HG03039 (cell line): ENCODE results near the gene P3H2.

Experiments used
- ATAC-seq: cut with Tn5 transposase; IDR thresholded peaks from one replicate; pipeline ENCODE4 v1.9.1; 2021; ENCODE audit warnings: mild to moderate bottlenecking, moderate library complexity; ENCODE audit not compliant: unreplicated experiment

Gene P3H2

GRCh38 chr3:189949580-189949979, 171.1 kb downstream of the P3H2 start:
- no peak for ATAC-seq

- no peak for ATAC-seq
These were observed 172.0 kb downstream of the P3H2 start for GRCh38 chr3:189948724-189949045.

GRCh38 chr3:189947948-189948723, 172.6 kb downstream of the P3H2 start:
- no peak for ATAC-seq

- ATAC-seq = no peak
These were observed 173.6 kb downstream of the P3H2 start for GRCh38 chr3:189947068-189947467.

- no peak for ATAC-seq
These were observed 174.6 kb downstream of the P3H2 start for GRCh38 chr3:189945935-189946709.

- ATAC-seq = no peak
These were observed 176.2 kb downstream of the P3H2 start for GRCh38 chr3:189944285-189945145.

- no peak for ATAC-seq
These were observed 177.7 kb downstream of the P3H2 start for GRCh38 chr3:189942948-189943347.

GRCh38 chr3:189941679-189942078, 179.0 kb downstream of the P3H2 start:
- no peak for ATAC-seq

- no peak for ATAC-seq
These were observed 179.6 kb downstream of the P3H2 start for GRCh38 chr3:189941125-189941524.

GRCh38 chr3:189937302-189938127, 183.2 kb downstream of the P3H2 start:
- no peak for ATAC-seq

GRCh38 chr3:189936201-189936945, 184.3 kb downstream of the P3H2 start:
- ATAC-seq = no peak

- ATAC-seq = no peak
These were observed 192.5 kb downstream of the P3H2 start for GRCh38 chr3:189927975-189928895.

GRCh38 chr3:189921770-189922169, 198.9 kb downstream of the P3H2 start:
- ATAC-seq = no peak

GRCh38 chr3:189914799-189915198, 205.9 kb downstream of the P3H2 start:
- ATAC-seq = no peak

GRCh38 chr3:189911001-189911400, 209.7 kb downstream of the P3H2 start:
- ATAC-seq = no peak

- no peak for ATAC-seq
These were observed 211.1 kb downstream of the P3H2 start for GRCh38 chr3:189909573-189909972.

GRCh38 chr3:189909139-189909538, 211.6 kb downstream of the P3H2 start:
- no peak for ATAC-seq

- ATAC-seq = no peak
These were observed 212.1 kb downstream of the P3H2 start for GRCh38 chr3:189908646-189909045.

- no peak for ATAC-seq
These were observed 212.9 kb downstream of the P3H2 start for GRCh38 chr3:189907803-189908202.
